Mucosa of descending colon (tissue), 3 donors: ENCODE measurements around the gene LRP1B. TPM values are rescaled to one million over a fixed set of nuclear protein-coding genes. Genes with fewer than 3 reads are reported as not detected.

ENCODE experiments used
- ATAC-seq: fragments of 200-7000 bp; cut with Tn5 transposase; one replicate; pipeline ENCODE4 v1.9.1; 2020; ENCODE audit warnings: mild to moderate bottlenecking, moderate library complexity
- DNase-seq, 3 donors: peaks; one replicate each; pipeline ENCODE4 v3.0.0-alpha.2; 2020
- H3K36me3 ChIP-seq: fragments of 200-600 bp; one replicate; pipeline ENCODE4 v1.8.0; 2021; ENCODE audit warnings: low read depth, mild to moderate bottlenecking
- H3K4me1 ChIP-seq: fragments of 200-600 bp; one replicate; pipeline ENCODE4 v1.8.0; 2021; ENCODE audit warnings: low read depth, mild to moderate bottlenecking
- H3K4me3 ChIP-seq: fragments of 200-600 bp; one replicate; pipeline ENCODE4 v1.8.0; 2021; ENCODE audit warnings: mild to moderate bottlenecking
- H3K9me3 ChIP-seq: fragments of 200-600 bp; one replicate; pipeline ENCODE4 v1.8.0; 2021; ENCODE audit warnings: mild to moderate bottlenecking
- intact Hi-C, 2 donors: fragments of 100-400 bp; cut with DNase I in 1 of 2; cut with micrococcal nuclease in 1 of 2; formaldehyde crosslinking; loops; one replicate each; pipeline versions ENCODE4 v1.11.0 to v1.11.1; 2022; cut with DNase I, micrococcal nuclease
- total RNA-seq, 3 donors: library from RNA; stranded (reverse); fragmentation: NEBNext Ultra II Directional in 2 of 3; extraction: Animal tissue kit (Norgen Biotek cat#: 25700) in 2 of 3; gene quantifications; one replicate each; pipeline versions ENCODE4 v1.2.1 to v1.2.4, GENCODE V29; 2021 to 2023
- TF ChIP-seq, protein P1 (sequence below): fragments of 200-600 bp; IDR thresholded peaks from one replicate; pipeline ENCODE4 v1.8.0; 2022; ENCODE audit warnings: antibody characterized with exemption, mild to moderate bottlenecking
- donor health status: DM: no; HTN: no; CAD: no; lungs with moderate emphysema.
- donor health status: DM: no; HTN: no; CAD: no.
- donor health status: DM: no; HTN: yes; CAD: no.

Gene LRP1B
- total RNA-seq, 3 donors from 2014 or later: 0.12 to 1.6 (median 0.20) TPM

DNA sequence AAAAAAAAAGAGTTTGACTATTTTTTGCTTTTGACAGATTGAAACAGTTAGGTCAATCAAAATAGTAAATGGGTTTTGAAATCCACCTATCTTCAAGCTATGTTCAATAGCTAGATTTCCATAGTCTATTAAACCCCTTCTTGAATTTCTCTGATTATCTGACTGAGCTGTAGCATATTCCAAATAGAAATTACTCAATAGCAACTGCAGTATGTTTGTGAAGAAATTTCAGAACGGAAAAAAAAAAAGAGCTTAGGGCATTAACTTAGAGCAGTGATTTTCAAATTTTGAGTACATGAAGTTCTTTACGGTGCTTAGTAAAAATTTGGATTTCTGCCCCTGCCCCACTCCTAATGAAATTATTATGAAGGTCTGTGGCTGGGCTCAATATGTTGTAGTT is 432.3 kb downstream of the LRP1B start:
- no peaks in the 10 kb centered on the region for H3K36me3 ChIP-seq
- H3K4me3 ChIP-seq: no peak overlapping the region
- H3K9me3 ChIP-seq: no peaks in the 10 kb centered on the region
- ATAC-seq (no peak), DNase-seq (no peak)
- TF ChIP-seq, protein P1, sequence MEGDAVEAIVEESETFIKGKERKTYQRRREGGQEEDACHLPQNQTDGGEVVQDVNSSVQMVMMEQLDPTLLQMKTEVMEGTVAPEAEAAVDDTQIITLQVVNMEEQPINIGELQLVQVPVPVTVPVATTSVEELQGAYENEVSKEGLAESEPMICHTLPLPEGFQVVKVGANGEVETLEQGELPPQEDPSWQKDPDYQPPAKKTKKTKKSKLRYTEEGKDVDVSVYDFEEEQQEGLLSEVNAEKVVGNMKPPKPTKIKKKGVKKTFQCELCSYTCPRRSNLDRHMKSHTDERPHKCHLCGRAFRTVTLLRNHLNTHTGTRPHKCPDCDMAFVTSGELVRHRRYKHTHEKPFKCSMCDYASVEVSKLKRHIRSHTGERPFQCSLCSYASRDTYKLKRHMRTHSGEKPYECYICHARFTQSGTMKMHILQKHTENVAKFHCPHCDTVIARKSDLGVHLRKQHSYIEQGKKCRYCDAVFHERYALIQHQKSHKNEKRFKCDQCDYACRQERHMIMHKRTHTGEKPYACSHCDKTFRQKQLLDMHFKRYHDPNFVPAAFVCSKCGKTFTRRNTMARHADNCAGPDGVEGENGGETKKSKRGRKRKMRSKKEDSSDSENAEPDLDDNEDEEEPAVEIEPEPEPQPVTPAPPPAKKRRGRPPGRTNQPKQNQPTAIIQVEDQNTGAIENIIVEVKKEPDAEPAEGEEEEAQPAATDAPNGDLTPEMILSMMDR: no peak
- intact Hi-C loops: no loop called here
- no peaks in the 10 kb centered on the region for H3K4me1 ChIP-seq

DNA sequence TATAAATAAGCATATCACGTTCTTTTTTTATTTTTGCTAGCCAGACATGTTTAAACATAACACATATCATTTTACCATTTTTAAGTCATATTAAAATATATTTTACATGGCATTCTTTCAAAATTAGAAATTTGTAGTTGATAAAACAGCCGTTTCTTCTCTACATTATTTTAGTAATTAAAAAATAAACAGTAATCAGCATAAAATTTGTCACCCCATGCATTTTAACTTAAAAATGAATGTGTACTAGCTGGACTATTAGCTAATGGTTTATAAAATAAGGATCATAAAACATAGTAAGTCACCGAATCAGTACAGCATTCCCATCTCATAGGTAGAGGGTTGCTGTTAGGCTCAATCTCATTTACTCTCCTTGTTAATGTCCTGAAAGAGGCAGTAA is 433.8 kb downstream of the LRP1B start:
- ATAC-seq (no peak), DNase-seq (no peak)
- intact Hi-C loops: no loop called here
- Histone ChIP-seq H3K4me1 (no peaks in the 10 kb centered on the region), H3K4me3 (no peak overlapping the region), H3K9me3 (no peaks in the 10 kb centered on the region), H3K36me3 (no peaks in the 10 kb centered on the region)
- TF ChIP-seq, protein P1: no peak

DNA sequence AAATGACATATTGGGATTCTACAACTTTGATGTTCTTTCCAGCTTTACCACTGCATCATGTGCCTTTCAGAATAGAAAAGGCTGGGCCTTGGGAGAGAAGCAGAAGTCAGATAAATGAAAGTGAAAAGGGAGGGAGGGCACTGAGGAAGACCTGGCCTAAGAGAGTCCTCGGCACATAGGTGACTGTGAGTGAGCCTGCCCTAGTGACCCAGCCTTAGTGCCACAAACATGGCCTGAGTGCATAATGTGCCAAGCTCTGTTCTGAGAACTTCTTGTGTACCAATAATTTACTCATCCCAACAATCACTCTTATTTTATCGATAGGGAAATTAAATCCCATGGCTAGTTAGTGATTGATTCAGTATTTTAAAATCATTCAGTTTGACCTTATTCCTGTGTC is 436.6 kb downstream of the LRP1B start:
- H3K36me3 ChIP-seq: no peaks in the 10 kb centered on the region
- DNase-seq: no peak
- H3K9me3 ChIP-seq: no peaks in the 10 kb centered on the region
- ATAC-seq: no peak
- H3K4me3 ChIP-seq: no peak overlapping the region
- intact Hi-C loops: no loop called here
- TF ChIP-seq, protein P1: no peak
- H3K4me1 ChIP-seq: no peaks in the 10 kb centered on the region

DNA sequence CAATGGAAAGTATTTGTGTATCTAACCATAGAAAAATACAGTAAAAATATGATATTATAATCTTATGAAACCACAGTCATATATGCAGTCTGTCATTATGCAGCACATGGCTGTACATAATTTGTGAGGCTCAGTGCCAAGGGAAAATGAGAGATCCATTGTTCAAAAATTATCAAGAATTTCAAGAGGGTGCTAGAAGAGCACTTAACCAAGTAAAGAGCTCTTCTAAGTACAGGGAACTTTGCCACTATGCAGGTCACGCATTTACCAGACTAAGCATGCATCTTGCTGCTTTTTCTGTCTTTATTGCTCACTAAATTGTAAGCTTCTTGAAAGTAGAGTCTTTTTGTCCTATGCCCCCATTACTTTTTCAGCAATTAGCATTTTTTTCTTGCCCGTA is 438.0 kb downstream of the LRP1B start:
- DNase-seq (no peak), ATAC-seq (no peak)
- TF ChIP-seq, protein P1: no peak
- no peaks in the 10 kb centered on the region for H3K36me3 ChIP-seq
- H3K4me3 ChIP-seq: no peak overlapping the region
- H3K4me1 ChIP-seq: no peaks in the 10 kb centered on the region
- intact Hi-C loops: no loop called here
- no peaks in the 10 kb centered on the region for H3K9me3 ChIP-seq

DNA sequence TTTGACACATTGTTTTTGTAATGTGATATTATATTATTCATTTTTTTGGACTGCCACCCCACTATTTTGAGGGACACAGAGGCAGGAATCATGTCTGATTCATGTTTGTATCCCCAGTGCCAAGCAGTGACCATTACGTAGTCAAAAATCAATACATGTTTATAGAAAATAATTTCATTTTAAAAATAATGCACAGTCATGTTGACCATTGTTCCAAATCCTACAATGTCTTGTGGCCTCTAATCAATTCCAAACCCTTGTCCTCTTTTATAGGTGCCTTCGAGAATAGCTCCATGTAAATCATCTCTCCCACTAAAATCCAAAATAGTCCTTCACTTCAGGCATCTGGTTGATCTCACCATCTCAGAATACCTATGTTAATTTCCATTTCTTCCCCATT is 454.7 kb downstream of the LRP1B start:
- no peak for ATAC-seq
- no peaks in the 10 kb centered on the region for H3K4me1 ChIP-seq
- intact Hi-C loops: loop anchor here in 1 of 2 donors (5.0 kb wide), 1 partner anchor 104 kb away; no protein-coding TSS in a partner anchor
- DNase-seq: no peak
- H3K4me3 ChIP-seq: no peak overlapping the region
- TF ChIP-seq, protein P1: no peak
- H3K9me3 ChIP-seq: no peaks in the 10 kb centered on the region
- no peaks in the 10 kb centered on the region for H3K36me3 ChIP-seq

DNA sequence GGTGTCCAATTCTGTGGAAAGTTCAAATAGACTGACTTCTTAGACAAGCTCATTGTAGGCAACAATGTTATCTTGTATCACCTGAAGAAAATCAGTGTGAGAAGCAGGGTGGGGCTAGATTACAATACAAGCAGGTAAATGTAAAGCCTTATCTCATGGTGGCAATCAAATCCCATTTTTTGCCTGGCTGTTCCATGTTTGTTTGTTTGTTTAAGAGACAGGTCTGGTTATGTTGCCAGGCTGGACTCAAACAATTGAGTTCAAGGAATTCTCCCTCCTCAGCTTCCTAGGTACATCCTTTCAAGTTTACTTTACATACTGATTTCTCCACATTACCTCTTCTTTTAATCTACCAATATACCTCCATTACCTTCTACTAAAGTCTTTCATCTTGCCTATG is 464.6 kb downstream of the LRP1B start:
- no peak for ATAC-seq
- Histone ChIP-seq H3K9me3 (no peaks in the 10 kb centered on the region), H3K36me3 (no peaks in the 10 kb centered on the region), H3K4me1 (no peaks in the 10 kb centered on the region), H3K4me3 (no peak overlapping the region)
- TF ChIP-seq, protein P1: no peak
- intact Hi-C loops: no loop called here
- no peak for DNase-seq
